Neuron (in vitro differentiated cells): Measurements from ENCODE around the gene ITIH5.

Experiments used
- H2AFZ ChIP-seq: one replicate; pipeline ENCODE4 v1.6.1; 2013; ENCODE audit warnings: low read depth, mild to moderate bottlenecking, inconsistent platforms, low read length, moderate library complexity
- H3K27me3 ChIP-seq: one replicate; pipeline ENCODE4 v1.6.1; 2013; ENCODE audit warnings: low read length; ENCODE audit not compliant: insufficient read depth
- H3K36me3 ChIP-seq: one replicate; pipeline ENCODE4 v1.6.1; 2013; ENCODE audit warnings: low read length; ENCODE audit not compliant: insufficient read depth
- H3K4me1 ChIP-seq: one replicate; pipeline ENCODE4 v1.6.1; 2013; ENCODE audit warnings: low read length; ENCODE audit not compliant: insufficient read depth
- H3K4me3 ChIP-seq: 2 replicates; pipeline ENCODE4 v1.5.1; 2013; ENCODE audit warnings: mild to moderate bottlenecking, low read length, moderate library complexity
- H3K9me3 ChIP-seq: one replicate; pipeline ENCODE4 v1.6.1; 2013; ENCODE audit warnings: low read length

Gene ITIH5

DNA sequence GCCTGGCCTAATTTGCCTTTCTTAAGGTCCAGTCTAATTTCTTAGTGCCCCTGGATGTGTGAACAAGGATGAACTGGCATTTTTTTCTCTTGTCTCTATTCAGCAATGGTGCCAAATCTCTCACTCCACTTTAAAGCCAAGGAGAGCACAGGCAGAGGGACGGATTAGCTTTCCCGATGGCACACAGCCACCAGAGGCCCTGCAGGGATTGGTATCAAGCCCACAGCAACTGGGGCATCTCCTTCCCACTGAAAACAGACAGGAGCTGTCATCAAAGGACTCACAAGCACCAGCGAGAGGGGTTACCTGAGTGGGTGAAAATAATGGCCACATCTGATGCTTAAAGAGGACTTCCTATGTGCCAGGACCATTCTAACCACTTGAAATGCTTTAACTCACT, 83.1 kb downstream of the ITIH5 start:
- no peaks in the 10 kb centered on the region for H3K4me1 ChIP-seq
- H3K36me3 ChIP-seq = no peaks in the 10 kb centered on the region
- H3K9me3 ChIP-seq = no peaks in the 10 kb centered on the region
- no peaks in the 10 kb centered on the region for H3K27me3 ChIP-seq
- no peak overlapping the region for H2AFZ ChIP-seq
- H3K4me3 ChIP-seq = no peak overlapping the region

- no peaks in the 10 kb centered on the region for H3K27me3 ChIP-seq
- H3K9me3 ChIP-seq = no peaks in the 10 kb centered on the region
- H3K4me1 ChIP-seq = no peaks in the 10 kb centered on the region
- no peak overlapping the region for H3K4me3 ChIP-seq
- H3K36me3 ChIP-seq = no peaks in the 10 kb centered on the region
- H2AFZ ChIP-seq = no peak overlapping the region
Measured at GRCh38 chr10:7580520-7580919, 86.2 kb downstream of the ITIH5 start.

GRCh38 chr10:7579681-7580080, 87.1 kb downstream of the ITIH5 start:
- Histone ChIP-seq H3K27me3 (no peaks in the 10 kb centered on the region), H3K4me1 (no peaks in the 10 kb centered on the region), H3K9me3 (no peaks in the 10 kb centered on the region), H3K36me3 (no peaks in the 10 kb centered on the region), H2AFZ (no peak overlapping the region), H3K4me3 (no peak overlapping the region)

GRCh38 chr10:7577579-7577978, 89.2 kb downstream of the ITIH5 start:
- H3K9me3 ChIP-seq = no peaks in the 10 kb centered on the region
- H3K27me3 ChIP-seq = no peaks in the 10 kb centered on the region
- H3K4me3 ChIP-seq = no peak overlapping the region
- no peaks in the 10 kb centered on the region for H3K36me3 ChIP-seq
- no peaks in the 10 kb centered on the region for H3K4me1 ChIP-seq
- H2AFZ ChIP-seq = no peak overlapping the region

DNA sequence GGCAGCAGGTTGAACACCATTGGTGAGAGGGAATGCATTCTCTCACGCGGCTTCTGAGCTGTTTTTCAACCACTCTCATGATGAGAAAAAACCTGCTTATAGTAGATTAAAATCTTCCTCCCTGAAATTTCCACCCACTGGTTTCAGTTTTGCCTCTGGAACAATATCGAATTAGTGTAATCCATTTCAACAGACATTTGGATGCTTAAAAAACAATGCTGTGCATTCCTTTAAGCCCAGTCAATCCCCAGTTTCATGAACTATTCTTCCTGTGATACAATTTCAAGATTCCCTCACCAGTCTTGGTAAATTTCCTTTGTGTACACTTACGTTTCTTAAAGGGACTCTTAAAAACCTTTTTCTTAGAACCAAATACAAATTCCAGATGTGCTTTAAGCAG, 89.6 kb downstream of the ITIH5 start:
- H3K4me1 ChIP-seq = no peaks in the 10 kb centered on the region
- no peaks in the 10 kb centered on the region for H3K9me3 ChIP-seq
- H3K36me3 ChIP-seq = no peaks in the 10 kb centered on the region
- H2AFZ ChIP-seq = no peak overlapping the region
- H3K4me3 ChIP-seq = no peak overlapping the region
- no peaks in the 10 kb centered on the region for H3K27me3 ChIP-seq

GRCh38 chr10:7576340-7576739, 90.4 kb downstream of the ITIH5 start:
- H3K4me1 ChIP-seq = no peaks in the 10 kb centered on the region
- no peaks in the 10 kb centered on the region for H3K9me3 ChIP-seq
- no peaks in the 10 kb centered on the region for H3K36me3 ChIP-seq
- no peak overlapping the region for H3K4me3 ChIP-seq
- no peak overlapping the region for H2AFZ ChIP-seq
- H3K27me3 ChIP-seq = no peaks in the 10 kb centered on the region

DNA sequence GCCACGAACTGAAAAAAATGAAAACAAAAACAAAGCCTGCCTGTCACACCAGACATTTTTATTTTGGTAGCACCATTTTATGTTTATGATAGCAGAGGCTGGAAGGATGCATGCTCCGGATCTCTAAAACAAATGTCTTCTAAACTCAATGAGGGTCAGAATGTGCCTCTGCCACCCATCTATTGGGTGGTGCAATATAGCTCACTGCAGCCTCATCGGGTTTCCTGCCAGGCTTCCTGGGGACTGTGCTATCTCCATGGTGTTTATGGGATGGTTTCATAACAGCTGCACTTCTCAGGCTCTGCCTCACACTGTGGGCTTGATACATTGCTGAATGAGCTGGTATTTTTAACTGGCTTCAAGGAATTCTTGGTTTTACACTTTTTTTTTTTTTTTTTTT, 94.4 kb downstream of the ITIH5 start:
- Histone ChIP-seq H2AFZ (no peak overlapping the region), H3K4me1 (no peaks in the 10 kb centered on the region), H3K36me3 (no peaks in the 10 kb centered on the region), H3K9me3 (no peaks in the 10 kb centered on the region), H3K27me3 (no peaks in the 10 kb centered on the region), H3K4me3 (no peak overlapping the region)

- Histone ChIP-seq H3K4me3 (no peak overlapping the region), H3K36me3 (no peaks in the 10 kb centered on the region), H3K9me3 (no peaks in the 10 kb centered on the region), H3K4me1 (no peaks in the 10 kb centered on the region), H3K27me3 (no peaks in the 10 kb centered on the region), H2AFZ (no peak overlapping the region)
Measured at GRCh38 chr10:7571981-7572380, 94.8 kb downstream of the ITIH5 start.

DNA sequence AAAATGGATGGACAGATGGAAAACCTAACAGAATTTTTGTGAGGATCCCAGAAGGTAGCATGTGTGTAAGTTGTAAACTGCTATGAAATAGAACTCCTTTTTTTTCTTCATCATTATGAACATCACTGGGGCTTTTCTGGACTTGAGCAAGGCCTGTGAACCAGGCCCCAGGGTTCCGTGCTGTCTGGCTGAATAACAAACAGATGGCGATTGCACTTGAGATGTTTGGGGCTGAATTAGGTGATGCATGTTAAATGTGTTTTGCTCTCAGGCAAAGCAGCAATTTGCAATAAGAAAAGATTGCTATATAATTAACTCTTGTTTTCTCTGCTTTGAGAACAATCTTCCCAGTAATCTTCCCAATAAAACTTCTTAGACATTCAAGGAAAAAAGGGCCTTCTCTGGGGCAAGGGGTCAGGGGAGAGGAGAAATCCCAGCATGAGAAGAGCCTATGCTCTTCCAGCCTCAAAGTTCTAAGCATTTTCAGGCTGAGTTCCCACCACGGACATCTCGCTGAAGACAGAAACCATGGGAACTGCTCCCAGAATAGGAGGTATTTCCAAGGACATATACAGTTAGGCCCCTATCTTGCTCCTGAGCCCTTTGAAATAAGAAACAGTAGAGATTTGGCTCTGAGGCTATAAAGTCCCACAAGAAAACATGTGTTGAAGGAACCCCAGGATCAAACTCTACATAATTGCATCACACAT, 98.7 kb downstream of the ITIH5 start:
- H3K4me3 ChIP-seq = no peak overlapping the region

GRCh38 chr10:7566891-7567290, 99.9 kb downstream of the ITIH5 start:
- H2AFZ ChIP-seq = no peak overlapping the region
- H3K4me3 ChIP-seq = no peak overlapping the region
- H3K36me3 ChIP-seq = no peaks in the 10 kb centered on the region
- H3K27me3 ChIP-seq = no peaks in the 10 kb centered on the region
- no peaks in the 10 kb centered on the region for H3K4me1 ChIP-seq
- H3K9me3 ChIP-seq = no peaks in the 10 kb centered on the region

More for the DNA sequence above, 98.7 kb downstream of the ITIH5 start:
- Histone ChIP-seq H3K4me1 (no peaks in the 10 kb centered on the region), H3K27me3 (no peaks in the 10 kb centered on the region), H3K9me3 (no peaks in the 10 kb centered on the region), H3K36me3 (no peaks in the 10 kb centered on the region), H2AFZ (no peak overlapping the region)

DNA sequence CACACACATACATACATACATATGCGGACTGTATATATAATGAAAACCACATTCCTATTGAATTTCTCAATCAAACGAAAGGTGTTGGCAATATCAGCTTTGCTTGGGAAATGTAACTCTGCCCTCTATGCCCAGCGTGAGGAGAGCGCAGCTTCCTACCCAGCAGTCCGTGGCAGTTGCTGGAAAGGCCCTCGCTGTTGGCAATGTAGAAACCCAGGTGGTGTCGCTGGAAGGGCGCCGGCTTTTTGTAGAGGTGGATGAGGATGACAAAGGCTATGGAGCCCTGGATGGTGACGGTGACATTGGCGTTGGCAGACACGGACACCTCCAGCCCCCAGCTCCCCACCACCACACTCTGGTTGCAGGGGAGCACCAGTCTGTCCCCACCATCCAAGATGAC, 100.9 kb downstream of the ITIH5 start:
- Histone ChIP-seq H3K36me3 (no peaks in the 10 kb centered on the region), H3K4me3 (no peak overlapping the region), H3K9me3 (no peaks in the 10 kb centered on the region), H2AFZ (no peak overlapping the region), H3K27me3 (no peaks in the 10 kb centered on the region), H3K4me1 (no peaks in the 10 kb centered on the region)

- no peaks in the 10 kb centered on the region for H3K36me3 ChIP-seq
- no peaks in the 10 kb centered on the region for H3K4me1 ChIP-seq
- no peak overlapping the region for H2AFZ ChIP-seq
- H3K4me3 ChIP-seq = no peak overlapping the region
- H3K9me3 ChIP-seq = no peaks in the 10 kb centered on the region
- H3K27me3 ChIP-seq = no peaks in the 10 kb centered on the region
Measured at GRCh38 chr10:7563770-7564169, 103.0 kb downstream of the ITIH5 start.

GRCh38 chr10:7563368-7563767, 103.4 kb downstream of the ITIH5 start:
- H3K36me3 ChIP-seq = no peaks in the 10 kb centered on the region
- no peaks in the 10 kb centered on the region for H3K27me3 ChIP-seq
- no peaks in the 10 kb centered on the region for H3K9me3 ChIP-seq
- no peak overlapping the region for H3K4me3 ChIP-seq
- no peaks in the 10 kb centered on the region for H3K4me1 ChIP-seq
- H2AFZ ChIP-seq = no peak overlapping the region

DNA sequence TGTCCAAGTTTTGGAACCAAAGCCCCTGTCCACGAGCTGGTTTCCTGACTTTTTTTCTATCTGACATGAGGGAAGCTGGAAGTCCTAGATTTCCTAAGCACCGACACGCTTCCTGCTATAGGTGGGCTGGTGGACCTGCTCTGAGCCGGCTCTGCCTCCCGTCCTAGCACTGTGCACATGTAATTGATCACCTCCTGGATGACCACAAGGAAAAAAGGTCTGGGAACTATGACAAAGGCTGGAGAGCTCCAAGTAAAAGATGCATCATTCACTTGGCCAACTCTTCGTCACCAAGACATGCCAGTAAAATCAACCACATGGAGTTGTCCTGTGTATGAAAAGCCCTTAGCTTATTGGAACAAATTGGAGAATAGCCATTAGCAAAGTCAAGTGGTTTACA, 104.8 kb downstream of the ITIH5 start:
- H3K36me3 ChIP-seq = no peaks in the 10 kb centered on the region
- no peak overlapping the region for H2AFZ ChIP-seq
- no peaks in the 10 kb centered on the region for H3K27me3 ChIP-seq
- no peaks in the 10 kb centered on the region for H3K4me1 ChIP-seq
- no peak overlapping the region for H3K4me3 ChIP-seq
- no peaks in the 10 kb centered on the region for H3K9me3 ChIP-seq
